K562 (cell line): ENCODE measurements around the gene DDHD1. TPM values are rescaled to one million over a fixed set of nuclear protein-coding genes. Genes with fewer than 3 reads are reported as not detected.
A peak's percentile ranks its signal among the peaks of the same experiment; 100 is the strongest.

ENCODE experiments used
- ADNP ChIP-seq: fragments of 200-800 bp; sonication (Bioruptor generic); IDR thresholded peaks from 2 replicates; pipeline ENCODE4 v1.6.1; 2016; ENCODE audit warnings: missing genetic modification characterization, missing compliant biosample characterization
- ARID2 ChIP-seq: fragments of 450-650 bp; IDR thresholded peaks from 2 replicates; pipeline ENCODE4 v1.6.1; 2017; ENCODE audit warnings: antibody characterized with exemption, mild to moderate bottlenecking
- BCL6 ChIP-seq: fragments of 250-450 bp; sonication (Bioruptor Pico); IDR thresholded peaks from 2 replicates; pipeline ENCODE4 v1.4.0; 2020
- E2F1 ChIP-seq: sonication (generic); formaldehyde crosslinking; IDR thresholded peaks from 2 replicates; pipeline ENCODE4 v1.8.1; 2023; ENCODE audit warnings: mild to moderate bottlenecking, missing genetic modification reagents, moderate library complexity
- FOXA3 ChIP-seq, 2 experiments: fragments of 450-650 bp in 1 of 2; sonication (generic) in 1 of 2; formaldehyde crosslinking; IDR thresholded peaks in 1 of 2; conservative IDR thresholded peaks in 1 of 2; 2 replicates each; pipeline versions ENCODE4 v1.4.0 to v1.8.0; 2020 to 2022; ENCODE audit warnings: mild to moderate bottlenecking in 2 of 2, missing genetic modification reagents in 1 of 2
- GABPB1 ChIP-seq: sonication (generic); formaldehyde crosslinking; IDR thresholded peaks from 2 replicates; pipeline ENCODE4 v1.8.0; 2022; ENCODE audit warnings: mild to moderate bottlenecking, missing genetic modification reagents
- HCFC1 ChIP-seq: IDR thresholded peaks from 2 replicates; pipeline ENCODE4 v1.6.1; 2012; ENCODE audit warnings: low read depth, low read length, improper control_type of control experiment
- MEF2D ChIP-seq: conservative IDR thresholded peaks from 2 replicates; pipeline ENCODE4 v1.6.1; 2016; ENCODE audit warnings: low read depth, missing genetic modification characterization, missing compliant biosample characterization
- NONO ChIP-seq, 2 experiments: fragments of 200-400 bp in 1 of 2; fragments of 450-650 bp in 1 of 2; formaldehyde crosslinking in 1 of 2; IDR thresholded peaks; 2 replicates each; pipeline ENCODE4 v1.6.1; 2017; ENCODE audit warnings: low read depth in 2 of 2, mild to moderate bottlenecking in 2 of 2, moderate library complexity in 2 of 2, low read length in 1 of 2
- PCBP1 ChIP-seq: fragments of 200-400 bp; formaldehyde crosslinking; IDR thresholded peaks from 2 replicates; pipeline ENCODE4 v1.6.1; 2018; ENCODE audit warnings: mild to moderate bottlenecking, low read depth, low read length; ENCODE audit not compliant: poor library complexity, severe bottlenecking
- PHF20 ChIP-seq: fragments of 450-650 bp; IDR thresholded peaks from 2 replicates; pipeline ENCODE4 v1.6.1; 2018; ENCODE audit not compliant: partially characterized antibody
- PTRF ChIP-seq: fragments of 450-650 bp; IDR thresholded peaks from 2 replicates; pipeline ENCODE4 v1.6.1; 2016; ENCODE audit warnings: mild to moderate bottlenecking, missing genetic modification characterization, missing compliant biosample characterization
- RUNX1 ChIP-seq: sonication (generic); IDR thresholded peaks from 2 replicates; pipeline ENCODE4 v1.6.1; 2016; ENCODE audit warnings: antibody characterized with exemption, low read depth
- TEAD2 ChIP-seq: fragments of 450-650 bp; IDR thresholded peaks from 2 replicates; pipeline ENCODE4 v1.6.1; 2016; ENCODE audit warnings: missing genetic modification characterization, control low read depth, missing compliant biosample characterization
- ZBTB17 ChIP-seq: fragments of 450-650 bp; formaldehyde crosslinking; IDR thresholded peaks from 2 replicates; pipeline ENCODE4 v1.4.0; 2020; ENCODE audit warnings: mild to moderate bottlenecking
- ZBTB43 ChIP-seq: sonication (generic); formaldehyde crosslinking; IDR thresholded peaks from 2 replicates; pipeline ENCODE4 v1.8.0; 2023; ENCODE audit warnings: mild to moderate bottlenecking, missing genetic modification reagents
- ZBTB7A ChIP-seq: IDR thresholded peaks from 2 replicates; pipeline ENCODE4 v1.6.1; 2011; ENCODE audit warnings: low read depth, mild to moderate bottlenecking, low read length, moderate library complexity, borderline replicate concordance; ENCODE audit not compliant: control insufficient read depth
- ZFP1 ChIP-seq: fragments of 450-650 bp; formaldehyde crosslinking; IDR thresholded peaks from 2 replicates; pipeline ENCODE4 v1.4.0; 2020; ENCODE audit warnings: mild to moderate bottlenecking, mixed read lengths
- ZNF583 ChIP-seq: fragments of 250-450 bp; sonication (Bioruptor Pico); IDR thresholded peaks from 2 replicates; pipeline ENCODE4 v1.4.0; 2020
- ZNF644 ChIP-seq: fragments of 200-800 bp; sonication (Bioruptor generic); IDR thresholded peaks from 2 replicates; pipeline ENCODE4 v1.6.1; 2016; ENCODE audit warnings: low read depth, missing genetic modification characterization, missing compliant biosample characterization
- polyA plus RNA-seq, 8 experiments: library from polyadenylated mRNA; depleted of rRNA in 4 of 8; stranded (reverse) in 5 of 8; unstranded in 3 of 8; fragments of >200 nt; fragmentation: Nextera tagmentation in 2 of 8; fragmentation: Illumina TruSeq in 1 of 8; extraction: Ambion mirVana in 2 of 8; extraction: Trizol in 1 of 8; gene quantifications; 2 replicates each; pipeline versions ENCODE4 v1.2.1 to v1.2.3, GENCODE V29; 2011 to 2014; ENCODE audit warnings: inconsistent platforms in 1 of 8, missing spikeins in 1 of 8
- total RNA-seq, 7 experiments: library from RNA; depleted of rRNA in 6 of 7; stranded (reverse); fragments of >200 nt in 6 of 7; fragmentation: Illumina TruSeq in 2 of 7; extraction: Trizol in 2 of 7; gene quantifications; 2 replicates each; pipeline versions ENCODE4 v1.2.1 to v1.2.3, GENCODE V29; 2011 to 2021; ENCODE audit warnings: low replicate concordance in 1 of 7
- TF ChIP-seq, protein P1 (sequence below): fragments of 250-450 bp; sonication (Bioruptor Pico); IDR thresholded peaks from 2 replicates; pipeline ENCODE4 v1.4.0; 2020; ENCODE audit warnings: mild to moderate bottlenecking

Gene DDHD1
- total and polyA plus RNA-seq, 9 of the 15 experiments (the other 6 are each of a cell fraction or from before 2014, with no cell fraction given): 1.2 to 12.3 (median 5.0) TPM

DNA sequence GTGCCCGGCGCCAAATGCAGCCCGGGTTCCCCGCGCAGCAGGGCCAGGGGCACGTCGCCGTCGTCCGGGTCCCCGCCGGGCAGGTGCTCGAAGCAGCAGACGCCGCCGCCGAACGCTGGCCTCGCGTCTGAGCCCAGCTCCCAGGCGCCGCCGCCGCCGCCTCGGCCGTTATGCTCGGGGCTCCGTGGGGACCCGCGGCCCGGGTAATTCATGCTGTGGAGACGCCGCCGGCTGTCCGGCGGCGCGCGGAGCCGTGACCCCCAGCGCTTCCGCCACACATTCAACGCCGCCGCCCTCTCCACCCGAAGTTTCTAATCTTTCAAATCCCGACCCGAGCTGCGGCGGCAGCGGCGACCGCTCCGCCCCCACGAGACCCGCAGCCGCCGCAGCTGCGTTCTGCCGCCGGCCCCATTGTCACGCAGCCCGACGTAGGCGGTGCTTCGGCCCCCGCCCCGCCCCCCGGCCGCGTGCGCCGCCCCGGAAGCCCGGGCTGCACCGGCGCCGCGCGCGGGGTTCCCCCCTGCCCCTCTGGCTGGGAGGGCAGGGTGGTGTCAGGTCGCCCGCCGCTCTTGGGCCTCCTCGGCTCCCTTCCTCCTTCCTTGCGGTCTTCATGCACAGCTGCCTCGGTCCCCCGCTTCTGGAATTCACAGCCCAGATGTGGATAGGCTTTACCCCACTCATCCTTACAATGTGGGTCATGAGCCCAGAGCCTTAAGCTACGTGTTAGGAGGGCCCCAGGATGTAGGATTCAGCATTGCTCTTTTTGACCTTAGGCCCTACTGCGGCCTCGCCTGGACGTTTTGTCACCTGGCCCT lies at the start of gene DDHD1 (continued):
- TF ChIP-seq E2F1 (CRISPR knock-in tag) (no peak), TEAD2 (tag) (no peak), PTRF (tag) (no peak), ZBTB17 (CRISPR knock-in tag) (no peak), RUNX1 (no peak), PHF20 (peak; percentile 71), ZNF583 (no peak), BCL6 (no peak), NONO (IDR thresholded peaks at IDR 0.05; ENCODE audit: low read depth in 2 of 2, low read length in 1 of 2) (0 out of 4 replicates have a peak, but pooled peaks of 1 of the 2 experiments have one; percentile 38), PCBP1 (peak; percentile 41), ADNP (no peak), GABPB1 (CRISPR knock-in tag) (no peak), ZFP1 (no peak), ZNF644 (no peak), ZBTB43 (CRISPR knock-in tag) (no peak), ZBTB7A (0 out of 2 replicates have a peak, but pooled peaks have one; percentile 15), ARID2 (no peak), FOXA3 (CRISPR knock-in tag; conservative IDR thresholded peaks at IDR 0.05 in 1 of 2, IDR thresholded peaks at IDR 0.05 in 1 of 2) (no peak), MEF2D (tag) (no peak), HCFC1 (peak; percentile 25)
- TF ChIP-seq, protein P1, sequence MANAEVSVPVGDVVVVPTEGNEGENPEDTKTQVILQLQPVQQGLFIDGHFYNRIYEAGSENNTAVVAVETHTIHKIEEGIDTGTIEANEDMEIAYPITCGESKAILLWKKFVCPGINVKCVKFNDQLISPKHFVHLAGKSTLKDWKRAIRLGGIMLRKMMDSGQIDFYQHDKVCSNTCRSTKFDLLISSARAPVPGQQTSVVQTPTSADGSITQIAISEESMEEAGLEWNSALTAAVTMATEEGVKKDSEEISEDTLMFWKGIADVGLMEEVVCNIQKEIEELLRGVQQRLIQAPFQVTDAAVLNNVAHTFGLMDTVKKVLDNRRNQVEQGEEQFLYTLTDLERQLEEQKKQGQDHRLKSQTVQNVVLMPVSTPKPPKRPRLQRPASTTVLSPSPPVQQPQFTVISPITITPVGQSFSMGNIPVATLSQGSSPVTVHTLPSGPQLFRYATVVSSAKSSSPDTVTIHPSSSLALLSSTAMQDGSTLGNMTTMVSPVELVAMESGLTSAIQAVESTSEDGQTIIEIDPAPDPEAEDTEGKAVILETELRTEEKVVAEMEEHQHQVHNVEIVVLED: peak; percentile 67
